NCI-H526 treated with DMSO at 0.1 percent for 48 hours (cell line): ENCODE measurements around the gene P4HA2.
"Not testable (repeated sequence)": the region's sequence is repeated elsewhere in the genome, so short reads cannot be mapped to it uniquely, and the experiment has no call there.

Experiments
- DNase-seq: peaks from one replicate; lab custom pipeline; 2025; lab: John Stamatoyannopoulos, UW

Gene P4HA2

DNA sequence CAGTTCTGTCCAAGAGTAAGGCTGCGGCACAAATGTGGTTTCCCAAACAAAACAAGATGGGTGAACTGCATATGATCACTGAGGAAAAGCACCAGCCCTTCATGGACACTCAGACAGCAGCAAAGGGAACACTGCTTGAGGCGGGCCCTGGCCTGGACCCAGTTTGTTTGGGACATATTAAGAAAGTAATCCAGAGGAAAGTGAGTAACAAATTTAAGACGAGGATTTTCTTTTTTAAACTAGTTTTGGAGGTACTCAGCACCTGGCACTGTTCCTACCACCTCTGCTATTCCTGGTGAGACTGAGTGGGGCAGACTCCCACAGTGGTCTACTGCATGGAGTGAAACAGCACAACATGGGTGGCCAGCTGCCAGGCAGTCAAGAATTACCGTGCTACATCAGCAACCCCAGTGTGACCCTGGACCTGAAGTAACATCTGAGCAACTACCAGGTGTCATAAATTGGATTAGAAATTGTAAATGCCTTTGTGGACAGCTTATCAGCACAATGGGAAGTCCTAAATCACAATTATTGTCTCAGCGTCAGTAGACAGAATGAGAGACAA is 28.5 kb downstream of the P4HA2 start:
- no peak for DNase-seq

- DNase-seq = no peak
These were observed 29.1 kb downstream of the P4HA2 start for GRCh38 chr5:132198571-132198970.

DNA sequence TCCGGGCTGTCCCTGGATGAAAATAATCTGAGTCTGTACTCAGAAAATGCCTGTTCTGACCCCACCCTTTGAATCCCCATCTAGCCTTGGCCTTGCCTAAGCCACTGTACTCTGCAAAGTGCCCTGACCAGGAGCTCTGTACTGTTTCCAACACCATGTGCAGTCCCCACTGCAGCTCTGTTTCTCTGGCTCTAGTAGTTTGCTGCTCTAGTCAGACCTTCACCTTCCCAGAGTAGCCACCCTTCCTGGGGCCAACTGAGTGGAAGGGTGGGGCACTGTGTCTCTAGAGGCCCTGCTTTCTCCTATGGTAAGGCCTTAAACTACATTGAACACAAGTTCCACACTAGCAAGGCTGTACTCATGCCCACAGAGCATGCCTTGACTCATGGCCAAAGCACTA is 31.9 kb downstream of the P4HA2 start:
- no peak for DNase-seq

DNA sequence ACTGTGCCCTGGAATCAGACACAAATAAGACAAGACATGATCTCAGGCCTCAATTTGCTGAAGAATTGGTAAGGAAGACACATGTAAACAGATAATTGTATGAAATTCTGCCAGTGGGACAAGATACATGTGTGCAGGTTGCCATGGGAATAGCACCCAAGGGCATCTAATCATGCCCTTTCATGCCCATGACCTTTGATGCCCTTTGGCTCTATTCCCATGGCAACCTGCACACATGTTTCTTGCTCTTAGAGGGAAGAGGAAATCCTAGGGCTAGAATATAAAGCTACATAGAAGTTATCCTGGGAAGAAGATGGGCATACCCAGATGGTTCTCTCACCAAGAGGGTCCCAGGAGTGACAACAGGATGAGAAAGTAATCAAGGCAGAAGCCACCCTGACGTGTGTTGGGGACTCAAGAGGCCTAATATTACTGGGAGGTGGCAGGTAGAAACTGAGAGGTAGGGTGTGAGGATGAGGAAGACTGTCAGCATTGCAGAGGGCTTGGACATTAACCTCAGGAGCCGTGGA is 34.4 kb downstream of the P4HA2 start:
- DNase-seq = no peak

DNA sequence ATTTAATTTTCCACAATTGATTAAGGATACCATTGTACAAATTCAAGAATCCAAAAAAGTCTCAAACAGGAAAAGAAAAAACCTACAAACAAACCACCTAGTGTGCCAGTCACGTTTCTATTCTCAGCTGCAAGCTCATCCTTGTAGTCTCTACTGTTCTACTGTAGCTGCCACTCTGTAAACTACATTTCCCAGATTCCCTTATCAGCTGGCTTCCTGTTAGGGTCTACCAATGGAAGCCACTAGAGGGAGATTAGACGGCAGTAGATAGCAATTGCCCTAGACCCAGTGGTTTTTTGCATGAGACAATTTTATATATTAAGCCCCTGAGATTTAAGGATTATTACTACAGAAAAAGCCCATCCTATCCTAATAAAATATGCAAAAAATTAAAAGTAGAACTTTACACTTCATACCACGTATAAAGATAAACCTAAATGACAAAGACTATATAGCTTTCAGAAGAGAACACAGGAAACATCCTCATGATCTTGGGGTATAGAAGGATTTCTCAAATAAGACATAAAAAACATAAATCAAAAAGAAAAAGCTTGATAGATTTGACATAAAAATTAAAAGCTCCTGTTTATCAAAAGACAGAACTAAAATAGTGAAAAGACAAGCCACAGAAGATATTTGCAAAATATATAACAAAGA is 37.4 kb downstream of the P4HA2 start:
- DNase-seq = peak; percentile 51

- no peak for DNase-seq
These were observed 43.1 kb downstream of the P4HA2 start for GRCh38 chr5:132184588-132184987.

DNA sequence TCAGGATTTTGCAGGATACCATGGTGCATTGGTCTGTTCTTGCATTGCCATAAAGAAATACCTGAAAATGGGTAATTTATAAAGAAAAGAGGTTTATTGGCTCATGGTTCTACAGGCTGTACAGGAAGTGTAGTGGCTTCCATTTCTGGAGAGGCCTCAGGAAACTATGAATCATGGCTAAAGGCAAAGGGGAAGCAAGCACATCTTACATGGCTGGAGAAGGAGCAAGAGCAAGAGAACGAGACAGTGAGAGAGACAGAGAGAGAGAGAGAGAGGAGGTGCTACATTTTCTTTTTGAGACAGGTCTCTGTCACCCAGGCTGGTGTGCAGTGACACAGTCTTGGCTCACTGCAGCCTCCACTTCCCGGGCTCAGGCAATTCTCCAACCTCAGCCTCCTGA is 43.9 kb downstream of the P4HA2 start:
- no peak for DNase-seq

DNA sequence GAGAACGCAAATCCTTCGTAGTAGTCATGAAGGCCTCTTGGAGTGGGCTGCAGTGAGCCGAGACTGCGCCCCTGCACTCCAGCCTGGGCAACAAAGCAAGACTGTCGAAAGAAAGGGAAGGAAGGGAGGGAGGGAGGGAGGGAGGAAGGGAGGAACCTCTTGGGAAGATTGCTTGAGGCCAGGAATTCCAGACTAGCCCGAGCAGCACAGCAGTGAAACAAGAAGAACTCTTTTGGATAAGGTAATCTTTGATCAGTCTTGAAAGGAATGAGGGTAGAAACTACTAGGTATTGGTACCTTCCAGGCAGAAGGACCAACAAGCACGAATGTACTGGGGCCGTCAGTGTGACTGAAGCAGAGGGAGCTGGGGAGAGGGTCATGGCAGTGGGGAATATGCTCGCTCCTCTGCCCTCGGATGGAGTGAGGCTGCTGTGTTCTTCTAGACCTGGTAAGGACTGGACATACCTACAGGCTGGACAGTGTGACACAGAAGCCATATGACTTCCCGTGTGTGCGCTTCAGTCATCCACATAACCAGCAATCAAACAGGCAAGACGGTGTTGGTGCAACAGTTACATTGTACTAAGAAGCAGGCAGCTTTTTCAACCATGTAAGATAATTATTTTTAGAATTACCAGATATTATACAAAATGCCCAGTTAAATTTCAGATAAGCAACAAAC is 45.2 kb downstream of the P4HA2 start:
- DNase-seq = no peak

DNA sequence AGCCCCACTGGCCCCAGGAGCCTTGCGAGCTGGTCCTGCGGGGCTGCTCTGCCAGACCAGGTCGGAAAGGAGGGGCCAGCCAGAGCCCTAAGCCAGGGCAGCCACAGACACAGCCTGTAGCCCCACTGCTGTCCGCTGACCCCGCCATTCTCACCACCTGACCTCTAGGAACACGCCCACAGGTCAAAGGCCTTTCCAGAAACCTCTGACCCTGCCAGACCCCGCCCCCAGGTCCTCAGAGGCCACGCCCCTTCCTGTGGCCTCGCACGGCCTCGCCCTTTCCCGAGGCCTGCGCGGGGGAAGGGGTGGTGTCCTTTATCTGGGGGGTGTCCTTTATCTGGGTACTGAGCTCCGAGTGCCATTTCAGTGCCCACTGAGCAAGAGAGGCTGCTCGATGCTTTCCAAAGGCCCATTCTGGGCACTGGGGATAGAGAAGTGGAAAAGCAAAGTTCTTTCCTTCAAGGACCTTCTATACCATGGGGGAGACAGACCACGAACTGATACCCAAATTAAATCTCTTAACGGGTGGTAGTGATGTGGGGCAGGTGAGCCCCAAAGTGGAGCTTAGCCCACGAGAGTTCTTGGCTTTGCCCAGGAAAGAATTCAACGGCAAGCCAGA is 46.5 kb downstream of the P4HA2 start:
- no peak for DNase-seq

- DNase-seq = no peak
These were observed 47.4 kb downstream of the P4HA2 start for GRCh38 chr5:132180134-132180745.

DNA sequence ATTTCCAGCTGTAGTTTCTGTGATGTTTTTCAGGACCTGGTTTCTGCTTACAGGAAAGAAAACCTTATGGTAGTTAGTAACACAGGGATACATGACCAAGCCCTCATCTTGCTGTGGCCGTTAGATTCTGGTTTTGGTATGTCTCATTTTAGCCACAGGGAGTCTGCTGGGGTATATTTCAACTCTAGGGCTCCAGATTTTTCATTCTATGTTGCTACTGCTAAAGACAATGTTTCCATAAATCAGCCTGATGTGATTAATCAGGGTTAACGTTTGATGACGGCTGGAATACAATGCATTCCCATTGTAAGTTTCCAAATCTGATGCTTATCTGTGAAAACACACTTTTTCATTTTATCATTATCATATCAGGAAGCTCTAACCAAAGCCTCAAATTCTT is 48.2 kb downstream of the P4HA2 start:
- DNase-seq = no peak

DNA sequence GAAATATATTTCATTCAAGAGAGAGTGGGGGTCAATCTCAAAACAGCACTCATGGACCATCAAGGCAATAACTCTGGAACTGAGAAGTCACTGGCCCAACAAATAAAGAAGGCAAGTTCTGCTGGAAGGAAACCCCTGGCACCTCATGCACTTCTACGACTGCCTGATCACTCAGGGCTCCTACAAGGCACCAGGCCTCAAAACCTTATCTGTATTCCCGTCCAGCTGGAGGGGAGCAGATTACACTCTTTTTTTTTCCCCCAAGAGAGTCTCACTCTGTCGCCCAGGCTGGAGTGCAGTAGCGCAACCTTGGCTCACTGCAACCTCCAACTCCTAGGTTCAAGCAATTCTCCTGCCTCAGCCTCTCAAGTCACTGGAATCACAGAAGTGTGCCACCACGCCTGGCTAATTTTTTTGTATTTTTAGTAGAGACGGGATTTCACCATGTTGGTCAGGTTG is 49.9 kb downstream of the P4HA2 start:
- no peak for DNase-seq

GRCh38 chr5:132176987-132177386 is 50.7 kb downstream of the P4HA2 start:
- no peak for DNase-seq

- DNase-seq = no peak
These were observed 51.1 kb downstream of the P4HA2 start for GRCh38 chr5:132176521-132176945.

DNA sequence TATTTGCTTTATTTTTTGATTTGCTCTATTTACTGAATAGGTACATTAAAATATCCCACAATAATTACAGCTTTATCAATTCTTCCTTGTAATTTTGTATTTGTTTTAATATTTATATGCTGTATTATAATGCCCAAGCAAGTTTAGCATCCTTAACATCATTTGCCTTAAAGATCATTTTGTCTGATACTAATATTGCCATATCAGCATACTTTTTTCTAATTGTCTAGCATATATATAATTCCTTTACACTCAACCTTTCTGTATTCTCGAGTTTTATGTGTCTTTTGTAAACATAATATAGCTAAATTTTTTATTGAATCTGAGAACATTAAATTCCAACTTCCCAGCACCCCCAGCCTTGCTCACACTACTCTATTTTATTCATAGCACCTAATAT is 64.7 kb downstream of the P4HA2 start:
- DNase-seq = no peak

DNA sequence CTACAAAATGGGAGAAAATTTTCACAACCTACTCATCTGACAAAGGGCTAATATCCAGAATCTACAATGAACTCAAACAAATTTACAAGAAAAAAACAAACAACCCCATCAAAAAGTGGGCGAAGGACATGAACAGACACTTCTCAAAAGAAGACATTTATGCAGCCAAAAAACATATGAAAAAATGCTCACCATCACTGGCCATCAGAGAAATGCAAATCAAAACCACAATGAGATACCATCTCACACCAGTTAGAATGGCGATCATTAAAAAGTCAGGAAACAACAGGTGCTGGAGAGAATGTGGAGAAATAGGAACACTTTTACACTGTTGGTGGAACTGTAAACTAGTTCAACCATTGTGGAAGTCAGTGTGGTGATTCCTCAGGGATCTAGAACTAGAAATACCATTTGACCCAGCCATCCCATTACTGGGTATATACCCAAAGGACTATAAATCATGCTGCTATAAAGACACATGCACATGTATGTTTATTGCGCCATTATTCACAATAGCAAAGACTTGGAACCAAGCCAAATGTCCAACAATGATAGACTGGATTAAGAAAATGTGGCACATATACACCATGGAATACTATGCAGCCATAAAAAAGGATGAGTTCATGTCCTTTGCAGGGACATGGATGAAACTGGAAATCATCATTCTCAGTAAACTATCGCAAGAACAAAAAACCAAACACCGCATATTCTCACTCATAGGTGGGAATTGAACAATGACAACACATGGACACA is 65.9 kb downstream of the P4HA2 start:
- DNase-seq = not testable (repeated sequence)

DNA sequence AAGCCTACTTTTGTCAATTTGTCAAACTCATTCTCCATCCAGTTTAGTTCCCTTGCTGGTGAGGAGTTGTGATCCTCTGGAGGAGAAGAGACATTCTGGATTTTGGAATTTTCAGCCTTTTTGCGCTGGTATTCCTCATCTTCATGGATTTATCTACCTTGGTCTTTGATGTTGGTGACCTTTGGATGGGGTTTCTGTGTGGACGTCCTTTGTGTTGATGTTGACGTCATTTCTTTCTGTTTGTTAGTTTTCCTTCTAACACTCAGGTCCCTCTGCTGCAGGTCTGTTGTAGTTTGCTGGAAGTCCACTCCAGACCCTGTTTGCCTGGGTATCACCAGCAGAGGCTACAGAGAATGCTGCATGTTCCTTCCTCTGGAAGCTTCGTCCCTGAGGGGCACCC is 71.2 kb downstream of the P4HA2 start:
- no peak for DNase-seq

GRCh38 chr5:132150565-132150964 is 77.1 kb downstream of the P4HA2 start:
- no peak for DNase-seq

GRCh38 chr5:132147663-132148062 is 80.0 kb downstream of the P4HA2 start:
- no peak for DNase-seq

- not testable (repeated sequence) for DNase-seq
These were observed 82.3 kb downstream of the P4HA2 start for GRCh38 chr5:132145326-132145725.

DNA sequence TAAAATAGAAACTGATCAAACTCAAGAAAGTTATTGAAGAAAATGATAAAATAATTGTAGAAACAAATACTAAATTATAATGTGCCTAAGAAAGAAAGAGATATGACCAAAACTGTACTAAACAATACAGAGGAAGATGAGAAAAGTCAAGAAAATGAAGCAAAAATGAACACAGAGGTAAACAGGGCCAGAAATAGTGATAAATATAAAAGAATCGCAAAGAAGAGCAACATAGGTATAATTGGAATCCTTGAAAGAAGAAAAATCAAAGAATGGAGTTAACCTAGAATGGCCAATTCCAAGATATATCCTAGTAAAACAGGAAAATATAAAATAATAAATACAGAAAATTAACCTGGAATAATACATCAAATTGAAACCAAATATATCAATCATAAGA is 84.5 kb downstream of the P4HA2 start:
- no peak for DNase-seq

GRCh38 chr5:132142459-132142858 is 85.2 kb downstream of the P4HA2 start:
- no peak for DNase-seq
